Cardiac muscle cell (in vitro differentiated cells and primary cell): ENCODE measurements around the gene GHRL. TPM values are rescaled to one million over a fixed set of nuclear protein-coding genes. Genes with fewer than 3 reads are reported as not detected.

Source experiments
- DNase-seq, 2 donors: peaks; one replicate each; pipeline versions ENCODE4 v3.0.0 to v3.0.0-alpha.2; 2010 to 2017; ENCODE audit warnings: low read depth in 1 of 2, low spot score in 1 of 2
- H3K27ac ChIP-seq: fragments of 200-600 bp; sonication (generic); 2 replicates; pipeline ENCODE4 v1.5.1; 2016
- H3K27me3 ChIP-seq: fragments of 200-600 bp; sonication (generic); 2 replicates; pipeline ENCODE4 v1.6.0; 2016; ENCODE audit warnings: control low read depth
- H3K36me3 ChIP-seq: fragments of 200-600 bp; sonication (generic); 2 replicates; pipeline ENCODE4 v1.5.1; 2016; ENCODE audit warnings: control low read depth
- H3K4me1 ChIP-seq: fragments of 200-600 bp; sonication (generic); 2 replicates; pipeline ENCODE4 v1.8.1; 2017; ENCODE audit warnings: low read depth, mild to moderate bottlenecking, mixed run types
- H3K4me3 ChIP-seq: fragments of 200-600 bp; sonication (generic); 2 replicates; pipeline ENCODE4 v1.5.1; 2016; ENCODE audit warnings: mild to moderate bottlenecking
- H3K9me3 ChIP-seq: fragments of 200-600 bp; sonication (generic); 2 replicates; pipeline ENCODE4 v1.5.1; 2017; ENCODE audit warnings: low read depth, mild to moderate bottlenecking, control low read depth
- polyA plus RNA-seq: library from polyadenylated mRNA; unstranded; fragments of >200 nt; fragmentation: Nextera tagmentation; extraction: Ambion mirVana; gene quantifications from 2 replicates; pipeline ENCODE4 v1.2.1, GENCODE V29; 2016
- total RNA-seq: library from RNA; depleted of rRNA; stranded (reverse); fragments of >200 nt; gene quantifications from 2 replicates; pipeline ENCODE4 v1.2.3, GENCODE V29; 2016
- TF ChIP-seq, protein P1 (sequence below): IDR thresholded peaks from 2 replicates; pipeline ENCODE4 v1.5.1; 2012; ENCODE audit warnings: low read depth, mild to moderate bottlenecking, low read length

GHRL gene
- total and polyA plus RNA-seq, 2 experiments from 2014 or later: 0.18 to 0.46 TPM

- no peak overlapping the region for H3K27ac ChIP-seq
- no peaks in the 10 kb centered on the region for H3K27me3 ChIP-seq
- H3K36me3 ChIP-seq: peaks cover 10% of the 10 kb centered on the region
- H3K9me3 ChIP-seq: no peaks in the 10 kb centered on the region
- TF ChIP-seq, protein P1, sequence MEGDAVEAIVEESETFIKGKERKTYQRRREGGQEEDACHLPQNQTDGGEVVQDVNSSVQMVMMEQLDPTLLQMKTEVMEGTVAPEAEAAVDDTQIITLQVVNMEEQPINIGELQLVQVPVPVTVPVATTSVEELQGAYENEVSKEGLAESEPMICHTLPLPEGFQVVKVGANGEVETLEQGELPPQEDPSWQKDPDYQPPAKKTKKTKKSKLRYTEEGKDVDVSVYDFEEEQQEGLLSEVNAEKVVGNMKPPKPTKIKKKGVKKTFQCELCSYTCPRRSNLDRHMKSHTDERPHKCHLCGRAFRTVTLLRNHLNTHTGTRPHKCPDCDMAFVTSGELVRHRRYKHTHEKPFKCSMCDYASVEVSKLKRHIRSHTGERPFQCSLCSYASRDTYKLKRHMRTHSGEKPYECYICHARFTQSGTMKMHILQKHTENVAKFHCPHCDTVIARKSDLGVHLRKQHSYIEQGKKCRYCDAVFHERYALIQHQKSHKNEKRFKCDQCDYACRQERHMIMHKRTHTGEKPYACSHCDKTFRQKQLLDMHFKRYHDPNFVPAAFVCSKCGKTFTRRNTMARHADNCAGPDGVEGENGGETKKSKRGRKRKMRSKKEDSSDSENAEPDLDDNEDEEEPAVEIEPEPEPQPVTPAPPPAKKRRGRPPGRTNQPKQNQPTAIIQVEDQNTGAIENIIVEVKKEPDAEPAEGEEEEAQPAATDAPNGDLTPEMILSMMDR: no peak
- DNase-seq: no peak
- H3K4me3 ChIP-seq: no peak overlapping the region
- H3K4me1 ChIP-seq: no peaks in the 10 kb centered on the region
Observed at GRCh38 chr3:10286133-10286524, 6.6 kb downstream of the GHRL start.

DNA sequence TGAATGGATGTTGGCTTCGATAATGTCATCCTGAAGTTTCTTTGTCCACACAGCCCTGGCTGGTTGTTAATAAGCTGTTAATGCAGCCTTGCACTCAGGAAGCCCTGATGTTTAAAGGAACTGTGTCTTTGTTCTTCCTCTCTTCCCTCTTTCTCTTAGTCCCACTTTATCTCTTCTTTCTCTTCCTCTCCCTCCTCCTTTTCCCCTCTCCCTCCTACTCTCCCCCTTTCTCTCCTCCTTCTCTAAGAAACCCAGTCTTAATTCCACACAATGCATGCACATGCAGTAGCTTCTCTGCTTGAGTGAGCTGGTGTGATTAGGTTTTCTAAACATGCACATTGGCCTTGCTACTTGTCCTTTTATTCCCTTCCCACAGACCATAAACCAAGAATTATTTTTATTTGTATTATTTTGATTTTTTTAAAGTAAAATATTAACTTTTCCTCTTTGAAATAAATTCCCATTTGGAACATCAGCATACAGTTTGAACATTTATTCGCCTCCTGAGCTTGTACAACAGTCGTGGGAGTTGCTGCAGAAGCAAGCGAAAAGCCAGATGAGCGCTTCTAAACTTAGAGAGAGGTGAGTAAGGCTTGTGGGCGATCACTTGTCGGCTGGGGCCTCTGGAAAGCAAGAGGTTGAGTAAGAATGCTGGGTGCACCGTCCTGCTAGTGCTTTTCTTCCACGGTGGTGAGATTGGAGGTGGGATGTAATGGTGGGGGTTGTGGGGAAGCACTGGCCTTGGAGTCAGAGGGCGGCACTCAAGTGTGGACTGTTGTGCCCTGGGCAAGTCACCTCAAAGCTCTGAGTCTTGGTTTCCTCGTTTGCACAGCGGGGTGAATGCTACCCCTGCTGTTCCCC, 7.2 kb downstream of the GHRL start:
- no peak overlapping the region for H3K4me3 ChIP-seq
- TF ChIP-seq, protein P1: no peak
- H3K27ac ChIP-seq: no peak overlapping the region
- H3K27me3 ChIP-seq: no peaks in the 10 kb centered on the region
- DNase-seq: no peak
- H3K9me3 ChIP-seq: no peaks in the 10 kb centered on the region
- H3K36me3 ChIP-seq: peaks cover 10% of the 10 kb centered on the region
- H3K4me1 ChIP-seq: no peaks in the 10 kb centered on the region

GRCh38 chr3:10284496-10284895, 8.3 kb downstream of the GHRL start:
- Histone ChIP-seq H3K4me3 (no peak overlapping the region), H3K9me3 (no peaks in the 10 kb centered on the region), H3K36me3 (peaks cover 10% of the 10 kb centered on the region), H3K27me3 (no peaks in the 10 kb centered on the region), H3K4me1 (no peaks in the 10 kb centered on the region), H3K27ac (no peak overlapping the region)
- DNase-seq: no peak
- TF ChIP-seq, protein P1: no peak

DNA sequence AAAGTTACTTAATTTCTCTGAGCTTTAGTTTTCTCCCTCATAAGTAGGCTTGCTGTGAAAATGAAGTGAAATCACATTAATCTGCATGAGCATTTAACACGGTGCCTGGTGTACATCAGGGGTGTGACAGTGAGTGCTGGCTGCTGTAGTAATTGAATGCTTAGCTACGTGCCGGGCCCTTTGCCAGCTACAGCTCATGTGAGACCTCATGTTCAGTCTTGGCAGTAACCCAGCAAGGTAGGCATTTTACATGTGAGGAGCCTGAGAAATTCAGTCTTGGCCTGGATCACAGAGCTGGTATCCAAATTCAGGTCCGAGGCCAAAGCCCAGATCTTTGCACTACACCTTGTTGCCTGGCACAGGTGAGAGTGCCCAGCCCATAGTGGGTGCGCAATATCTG, 9.1 kb downstream of the GHRL start:
- Histone ChIP-seq H3K9me3 (no peaks in the 10 kb centered on the region), H3K27me3 (no peaks in the 10 kb centered on the region), H3K4me1 (no peaks in the 10 kb centered on the region), H3K27ac (no peak overlapping the region), H3K4me3 (no peak overlapping the region), H3K36me3 (peaks cover 12% of the 10 kb centered on the region)
- no peak for DNase-seq
- TF ChIP-seq, protein P1: no peak

- Histone ChIP-seq H3K4me1 (no peaks in the 10 kb centered on the region), H3K36me3 (peaks cover 12% of the 10 kb centered on the region), H3K27me3 (no peaks in the 10 kb centered on the region), H3K9me3 (no peaks in the 10 kb centered on the region), H3K27ac (no peak overlapping the region), H3K4me3 (no peak overlapping the region)
- DNase-seq: peak in 1 of 2 donors; percentile 28
- TF ChIP-seq, protein P1: no peak
Observed at GRCh38 chr3:10281951-10282350, 10.8 kb downstream of the GHRL start.
